IPS-18c (cell line): Measurements from ENCODE around the gene CDX2.

ENCODE experiments used
- H3K4me3 ChIP-seq: 2 replicates; pipeline ENCODE4 v1.7.0; 2013; ENCODE audit warnings: low read depth, mild to moderate bottlenecking, low read length, moderate library complexity; ENCODE audit not compliant: insufficient read depth
- H3K9me3 ChIP-seq: one replicate; pipeline ENCODE4 v1.6.1; 2013; ENCODE audit warnings: mild to moderate bottlenecking, low read length, moderate library complexity; ENCODE audit not compliant: control insufficient read depth, insufficient read depth

CDX2 gene

DNA sequence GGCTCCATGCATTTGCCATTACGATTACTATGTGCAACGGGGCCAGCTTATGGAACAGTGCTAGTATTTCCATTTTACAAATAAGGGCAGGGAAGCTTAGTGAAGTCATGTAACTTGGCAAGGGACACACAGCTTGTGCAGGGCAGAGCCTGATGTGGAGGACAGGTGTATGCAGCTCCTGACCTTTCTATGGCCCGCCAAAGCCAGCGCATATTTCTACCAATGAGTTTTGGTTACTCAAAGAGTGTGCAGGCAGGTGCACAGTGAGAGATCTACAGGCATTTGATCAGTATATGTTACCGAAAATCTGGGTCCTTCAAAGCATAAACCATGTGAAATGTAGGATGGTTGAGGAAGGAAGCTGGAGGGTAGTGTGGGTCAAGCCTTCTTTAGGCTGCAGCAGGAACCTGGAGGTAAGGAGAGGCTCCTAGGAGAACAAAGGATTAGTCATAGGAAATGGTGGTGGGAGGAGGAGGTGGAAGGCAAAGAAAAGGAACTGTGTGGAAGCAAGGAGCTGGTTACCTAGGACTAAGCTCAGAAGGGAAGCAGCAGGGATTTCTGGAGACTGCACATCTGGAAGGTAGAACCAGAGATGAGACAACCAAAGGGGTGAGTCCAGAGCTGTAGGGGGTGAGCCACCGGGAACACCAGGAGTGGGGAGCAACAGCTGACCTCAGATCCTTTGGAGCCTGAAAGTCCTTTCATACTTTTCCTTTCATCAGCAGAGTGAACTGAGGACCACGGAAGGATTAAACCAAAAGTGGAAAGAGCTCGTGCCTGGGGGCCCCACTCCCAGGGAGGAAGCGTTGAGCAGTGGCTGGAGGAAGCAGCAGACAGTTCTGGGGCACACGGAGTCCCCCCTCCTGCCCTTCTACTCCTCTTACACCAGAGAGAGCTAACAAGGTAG lies 53.6 kb downstream of the CDX2 start:
- peaks cover 3% of the 10 kb centered on the region for H3K9me3 ChIP-seq
- no peak overlapping the region for H3K4me3 ChIP-seq

DNA sequence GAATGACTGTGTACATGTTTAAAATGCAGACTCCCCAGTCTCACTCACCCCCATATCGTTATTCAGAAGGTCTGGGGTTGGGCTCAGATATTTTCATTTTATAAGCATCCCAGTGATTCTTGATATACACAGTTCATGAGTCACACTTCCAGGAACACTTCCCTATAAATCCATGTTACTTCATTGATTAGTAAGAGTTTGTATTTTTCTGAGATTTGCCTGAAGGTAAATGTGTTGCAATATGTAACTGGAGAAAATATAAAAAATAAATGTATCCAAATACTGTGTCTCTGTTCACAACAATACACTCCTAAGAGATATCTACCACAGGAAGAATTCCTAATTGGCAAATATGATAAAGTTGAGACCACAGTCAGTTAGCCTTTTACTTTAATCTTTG lies 56.0 kb downstream of the CDX2 start:
- no peak overlapping the region for H3K4me3 ChIP-seq
- no peaks in the 10 kb centered on the region for H3K9me3 ChIP-seq

DNA sequence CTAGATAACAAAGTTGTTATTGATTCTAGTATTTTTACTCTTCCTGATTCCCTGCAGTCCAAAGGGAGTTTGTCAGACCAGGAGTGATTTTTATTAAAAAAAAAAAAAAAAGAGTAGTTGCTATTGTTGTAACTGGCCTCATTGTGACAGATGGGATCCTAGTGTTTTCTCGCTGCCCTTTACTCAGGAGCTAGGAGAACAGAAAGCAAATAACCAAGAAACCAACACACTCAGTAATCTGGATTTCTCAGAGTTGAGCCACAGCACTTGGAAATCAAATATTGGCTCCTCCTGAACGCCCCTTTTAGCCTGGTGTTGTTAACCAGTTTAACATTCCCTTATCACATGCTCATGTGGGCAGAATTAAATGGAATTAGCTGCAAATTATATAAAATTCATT lies 57.6 kb downstream of the CDX2 start:
- Histone ChIP-seq H3K4me3 (no peak overlapping the region), H3K9me3 (no peaks in the 10 kb centered on the region)
